OCI-LY3 (cell line): Measurements from ENCODE around the gene TVP23C.
"Not testable (repeated sequence)": the region's sequence is repeated elsewhere in the genome, so short reads cannot be mapped to it uniquely, and the experiment has no call there.

Source experiments
- CTCF ChIP-seq: fragments of 200-600, 300-600 bp; sonication (generic); IDR thresholded peaks from 2 replicates; pipeline ENCODE4 v1.5.1; 2014; ENCODE audit warnings: antibody characterized with exemption, low read length, low read depth
- EZH2phosphoT487 ChIP-seq: fragments of 200-600 bp; shearing (Covaris generic); IDR thresholded peaks from 2 replicates; pipeline ENCODE4 v1.6.1; 2018; ENCODE audit warnings: antibody characterized with exemption, mixed run types, low read depth

- not testable (repeated sequence) for TF ChIP-seq CTCF, EZH2phosphoT487
Measured at GRCh38 chr17:15505708-15506107, 57.6 kb downstream of the TVP23C start.
